H1 (cell line): ENCODE measurements around the gene MYO1A.

Experiments used
- ATF3 ChIP-seq: IDR thresholded peaks from 2 replicates; pipeline ENCODE4 v1.6.1; 2011; ENCODE audit warnings: low read depth, mild to moderate bottlenecking, low read length; ENCODE audit not compliant: insufficient read depth
- POLR2A ChIP-seq, 2 experiments: IDR thresholded peaks; 1 replicate in 1 of 2; 2 replicates in 1 of 2; pipeline ENCODE4 v1.6.1; 2011; ENCODE audit warnings: low read depth in 2 of 2, low read length in 2 of 2, mild to moderate bottlenecking in 2 of 2; ENCODE audit errors: control extremely low read depth in 1 of 2
- RFX5 ChIP-seq: IDR thresholded peaks from 2 replicates; pipeline ENCODE4 v1.6.1; 2011; ENCODE audit warnings: low read depth, low read length, improper control_type of control experiment, borderline replicate concordance
- USF2 ChIP-seq: IDR thresholded peaks from 2 replicates; pipeline ENCODE4 v1.6.1; 2011; ENCODE audit warnings: low read length, improper control_type of control experiment

- no peak for TF ChIP-seq USF2
- no peak for TF ChIP-seq RFX5
- TF ChIP-seq ATF3, result no peak
- TF ChIP-seq POLR2A (IDR thresholded peaks at IDR 0.05; ENCODE audit: control extremely low read depth in 1 of 2, low read depth in 2 of 2, low read length in 2 of 2), result no peak
These were observed 7.2 kb downstream of the MYO1A start for GRCh38 chr12:57042695-57043094.
